ENCODE measurements around the gene BCL2L15. TPM values are rescaled to one million over a fixed set of nuclear protein-coding genes. Genes with fewer than 3 reads are reported as not detected.

BCL2L15 gene
- total and polyA plus RNA-seq, 2 donors (not counting 3 experiments of a cell fraction or from before 2014, with no cell fraction given): 0.28 to 0.29 TPM

GRCh38 chr1:113930499-113931161 lies 43.2 kb upstream of the BCL2L15 start:
- ChIA-PET CTCF (interaction anchor here (0.6 to 6.8 kb wide), 22 partner anchors 9 to 1678 kb away, joined by 3 to 54 read pairs (median 4); partner anchors contain the start of genes AP4B1, DCLRE1B and RSBN1), POLR2A (interaction anchor here (1.0 to 2.1 kb wide), 4 partner anchors 17 to 118 kb away, joined by 3 to 8 read pairs (median 4); partner anchors contain the start of genes AP4B1, DCLRE1B and RSBN1)
- DNase-seq (ENCODE audit: low read depth, low spot score): peak; percentile 84
- H3K9me1 ChIP-seq (replicated peaks; ENCODE audit: control insufficient read depth, extremely low read depth, insufficient read depth, low read length): no peaks in the 10 kb centered on the region
- peaks cover 26% of the 10 kb centered on the region for H3K4me1 ChIP-seq (ENCODE audit: control insufficient read depth, extremely low read depth, insufficient read depth, low read length)
- no peaks in the 10 kb centered on the region for H3K9me3 ChIP-seq (replicated peaks; ENCODE audit: control insufficient read depth, insufficient read depth, low read length)
- no TSS peak for BruUV-seq (replicated peaks)
- H3K79me2 ChIP-seq (ENCODE audit: control insufficient read depth, insufficient read depth, low read length): peaks cover 60% of the 10 kb centered on the region
- peak overlapping the region; percentile 50 for H3K4me2 ChIP-seq (ENCODE audit: insufficient read depth, low read length)
- H3K9ac ChIP-seq (replicated peaks; ENCODE audit: extremely low read depth, insufficient read depth, low read length): peak overlapping the region; percentile 89
- no peaks in the 10 kb centered on the region for H3K36me3 ChIP-seq (ENCODE audit: control insufficient read depth in 2 of 2, extremely low read depth in 1 of 2, insufficient read depth in 2 of 2, low read length in 2 of 2)
- intact Hi-C loops (cut with micrococcal nuclease): loop anchor here (1.0 to 2.0 kb wide), 2 partner anchors 17 to 46 kb away; no protein-coding TSS in a partner anchor
- H3K27me3 ChIP-seq (ENCODE audit: control insufficient read depth in 2 of 2, insufficient read depth in 2 of 2, low read length in 2 of 2): no peaks in the 10 kb centered on the region
- no peak overlapping the region for H2AFZ ChIP-seq (ENCODE audit: low read depth, low read length)
- peak; percentile 43 for FAIRE-seq
- H3K27ac ChIP-seq (ENCODE audit: insufficient read depth, low read depth, low read length): peak overlapping the region; percentile 72
- TF ChIP-seq CTCF (IDR thresholded peaks at IDR 0.05; ENCODE audit: extremely low read depth in 1 of 2, insufficient read depth in 1 of 2, low read depth in 1 of 2, low read length in 2 of 2) (no peak), POLR2AphosphoS5 (IDR thresholded peaks at IDR 0.05; ENCODE audit: insufficient read depth, low read depth, low read length) (no peak), FOS (IDR thresholded peaks at IDR 0.05; ENCODE audit: borderline replicate concordance, insufficient read depth, low read length) (no peak), EZH2 (IDR thresholded peaks at IDR 0.05; ENCODE audit: borderline replicate concordance, low read depth, low read length, severe bottlenecking) (no peak), GATA2 (IDR thresholded peaks at IDR 0.05; ENCODE audit: insufficient read depth, insufficient read length, low read depth, low read length) (no peak), JUN (IDR thresholded peaks at IDR 0.05; ENCODE audit: borderline replicate concordance, insufficient read depth, insufficient read length, low read depth) (no peak), MAX (IDR thresholded peaks at IDR 0.05; ENCODE audit: insufficient read depth, insufficient read length) (no peak), POLR2A (IDR thresholded peaks at IDR 0.05; ENCODE audit: low read depth, low read length) (no peak), MYC (IDR thresholded peaks at IDR 0.05; ENCODE audit: low read depth, low read length) (no peak)
- dilution Hi-C loops (cut with MboI; ENCODE audit: extremely low pct_ligation_motif_present, low sequenced_read_pairs): no loop called here
- H4K20me1 ChIP-seq (replicated peaks; ENCODE audit: control insufficient read depth, extremely low read depth, insufficient read depth, low read length): no peaks in the 10 kb centered on the region
- peak overlapping the region; percentile 63 to 68 (median 65) for H3K4me3 ChIP-seq (replicated peaks in 1 of 3; ENCODE audit: insufficient read depth in 1 of 3, low read depth in 1 of 3, low read length in 3 of 3)

All from endothelial cell of umbilical vein (primary cell).